ENCODE data around the gene TRAF2.

GRCh38 chr9:136955943-136956335 is 69.6 kb downstream of the TRAF2 start:
- TF ChIP-seq RFX5 (IDR thresholded peaks at IDR 0.05) (no peak), CTCF (IDR thresholded peaks at IDR 0.05) (no peak), HDAC2 (IDR thresholded peaks at IDR 0.05) (no peak), CHD2 (IDR thresholded peaks at IDR 0.05; ENCODE audit: low read length, partially characterized antibody) (no peak), NFE2L2 (conservative IDR thresholded peaks at IDR 0.05; ENCODE audit: low read length) (no peak), MYC (IDR thresholded peaks at IDR 0.05; ENCODE audit: borderline replicate concordance, low read length) (no peak), CEBPB (IDR thresholded peaks at IDR 0.05) (no peak), POLR2A (IDR thresholded peaks at IDR 0.05; ENCODE audit: low read length) (no peak), REST (IDR thresholded peaks at IDR 0.05) (no peak), BHLHE40 (IDR thresholded peaks at IDR 0.05; ENCODE audit: low read depth, low read length) (no peak)
